Activated CD4-positive, alpha-beta T cell treated with anti-CD3 and anti-CD28 coated beads, Interleukin-2, amount 50 U/mL, for 4 hours (primary cell): ENCODE data around the gene CROCC.
"Not testable (repeated sequence)": the region's sequence is repeated elsewhere in the genome, so short reads cannot be mapped to it uniquely, and the experiment has no call there.

ENCODE experiments used
- DNase-seq, 2 experiments: peaks; one replicate each; pipeline ENCODE4 v3.0.0-alpha.2; 2020

CROCC gene

GRCh38 chr1:16896316-16897055 lies 25.2 kb upstream of the CROCC start:
- peak; percentile 54 to 60 for DNase-seq

GRCh38 chr1:16897653-16898052 lies 24.1 kb upstream of the CROCC start:
- not testable (repeated sequence) for DNase-seq

- not testable (repeated sequence) for DNase-seq
These were observed 23.4 kb upstream of the CROCC start for GRCh38 chr1:16898298-16898697.

GRCh38 chr1:16899020-16899419 lies 22.7 kb upstream of the CROCC start:
- not testable (repeated sequence) for DNase-seq

- no peak for DNase-seq
These were observed 21.0 kb upstream of the CROCC start for GRCh38 chr1:16900751-16901150.

GRCh38 chr1:16901371-16901770 lies 20.4 kb upstream of the CROCC start:
- DNase-seq = not testable (repeated sequence)

- no peak for DNase-seq
These were observed 18.7 kb upstream of the CROCC start for GRCh38 chr1:16903054-16903453.

- DNase-seq = no peak
These were observed 18.3 kb upstream of the CROCC start for GRCh38 chr1:16903458-16903796.

- peak; percentile 100 for DNase-seq
These were observed 17.1 kb upstream of the CROCC start for GRCh38 chr1:16904560-16905109.

- no peak for DNase-seq
These were observed 16.4 kb upstream of the CROCC start for GRCh38 chr1:16905110-16905867.

GRCh38 chr1:16905868-16906702 lies 15.6 kb upstream of the CROCC start:
- no peak for DNase-seq

- DNase-seq = no peak
These were observed 14.9 kb upstream of the CROCC start for GRCh38 chr1:16906873-16907272.

GRCh38 chr1:16907870-16908758 lies 13.6 kb upstream of the CROCC start:
- no peak for DNase-seq

- DNase-seq = not testable (repeated sequence)
These were observed 9.6 kb upstream of the CROCC start for GRCh38 chr1:16911851-16912721.

GRCh38 chr1:16912742-16913141 lies 9.0 kb upstream of the CROCC start:
- not testable (repeated sequence) for DNase-seq

- no peak for DNase-seq
These were observed 8.4 kb upstream of the CROCC start for GRCh38 chr1:16913181-16913832.

GRCh38 chr1:16913833-16914662 lies 7.7 kb upstream of the CROCC start:
- peak; percentile 93 to 95 for DNase-seq

GRCh38 chr1:16914928-16915626 lies 6.7 kb upstream of the CROCC start:
- DNase-seq = not testable (repeated sequence)

GRCh38 chr1:16915627-16915973 lies 6.1 kb upstream of the CROCC start:
- no peak for DNase-seq
